HepG2 (cell line): Measurements from ENCODE around the gene SLC38A2. TPM values are rescaled to one million over a fixed set of nuclear protein-coding genes. Genes with fewer than 3 reads are reported as not detected.

Experiments
- MYPOP ChIP-seq: sonication (generic); formaldehyde crosslinking; IDR thresholded peaks from 2 replicates; pipeline ENCODE4 v1.8.1; 2023; ENCODE audit warnings: mild to moderate bottlenecking, moderate library complexity, missing genetic modification reagents
- ZBTB40 ChIP-seq, 2 experiments: fragments of 450-650 bp in 1 of 2; sonication (generic) in 1 of 2; formaldehyde crosslinking in 1 of 2; IDR thresholded peaks; 2 replicates each; pipeline versions ENCODE4 v1.6.1 to v1.8.0; 2016 to 2022; ENCODE audit warnings: antibody characterized with exemption in 1 of 2, mild to moderate bottlenecking in 1 of 2, missing genetic modification reagents in 1 of 2
- polyA plus RNA-seq, 8 experiments: library from polyadenylated mRNA; depleted of rRNA in 3 of 8; stranded (reverse) in 7 of 8; unstranded in 1 of 8; fragments of >200 nt; fragmentation: Illumina TruSeq in 4 of 8; extraction: Trizol in 4 of 8; gene quantifications; 2 replicates each; pipeline versions ENCODE4 v1.2.1 to v1.2.3, GENCODE V29; 2011 to 2016; ENCODE audit warnings: low read depth in 4 of 8, missing spikeins in 1 of 8, mixed read lengths in 1 of 8; ENCODE audit not compliant: insufficient read depth in 1 of 8
- total RNA-seq, 5 experiments: library from RNA; depleted of rRNA; stranded (reverse); fragments of >200 nt; fragmentation: Illumina TruSeq; extraction: Trizol; gene quantifications; 2 replicates each; pipeline ENCODE4 v1.2.3, GENCODE V29; 2016; ENCODE audit warnings: low read depth in 1 of 5

The SLC38A2 gene
- total and polyA plus RNA-seq, 2 of the 13 experiments (the other 11 are each of a cell fraction or from before 2014, with no cell fraction given): 368 to 880 TPM

GRCh38 chr12:46356655-46357437 is 15.7 kb downstream of the SLC38A2 start (continued):
- no peak for TF ChIP-seq ZBTB40 (IDR thresholded peaks at IDR 0.05)
- TF ChIP-seq ZBTB40 (CRISPR knock-in tag; IDR thresholded peaks at IDR 0.05): no peak
- no peak for TF ChIP-seq MYPOP (CRISPR knock-in tag)
